MM.1S (cell line): ENCODE measurements around the gene PPP6R1.

Source experiments
- DNase-seq: peaks from one replicate; pipeline ENCODE4 v3.0.0-alpha.2; 2015
- H2AFZ ChIP-seq: fragments of 300-600 bp; sonication (generic); 2 replicates; pipeline ENCODE4 v1.6.0; 2016; ENCODE audit warnings: antibody characterized with exemption, low read length
- H3F3A ChIP-seq: fragments of 300-600 bp; sonication (generic); 2 replicates; pipeline ENCODE4 v1.6.1; 2016; ENCODE audit warnings: mild to moderate bottlenecking, antibody characterized with exemption, low read length, moderate library complexity, mixed read lengths; ENCODE audit not compliant: insufficient read depth
- H3K27ac ChIP-seq: fragments of 300-600 bp; sonication (generic); 2 replicates; pipeline ENCODE4 v1.5.1; 2016; ENCODE audit warnings: mild to moderate bottlenecking, low read length
- H3K27me3 ChIP-seq: fragments of 300-600 bp; sonication (generic); replicated peaks from 2 replicates; pipeline ENCODE4 v1.6.0; 2016; ENCODE audit warnings: low read length; ENCODE audit not compliant: insufficient read depth
- H3K36me3 ChIP-seq: fragments of 300-600 bp; sonication (generic); replicated peaks from 2 replicates; pipeline ENCODE4 v1.6.1; 2016; ENCODE audit warnings: mild to moderate bottlenecking, low read length, mixed read lengths; ENCODE audit not compliant: insufficient read depth
- H3K4me1 ChIP-seq: fragments of 300-600 bp; sonication (generic); 2 replicates; pipeline ENCODE4 v1.6.1; 2016; ENCODE audit warnings: low read length, mixed read lengths
- H3K4me2 ChIP-seq: fragments of 300-600 bp; sonication (generic); 2 replicates; pipeline ENCODE4 v1.6.0; 2016; ENCODE audit warnings: low read depth, low read length
- H3K4me3 ChIP-seq: fragments of 300-600 bp; sonication (generic); 2 replicates; pipeline ENCODE4 v1.5.1; 2016; ENCODE audit warnings: low read length, mixed read lengths
- H3K79me2 ChIP-seq: fragments of 300-600 bp; sonication (generic); 2 replicates; pipeline ENCODE4 v1.6.1; 2016; ENCODE audit warnings: mixed run types, low read length, mixed read lengths
- H3K9ac ChIP-seq: fragments of 300-600 bp; sonication (generic); 2 replicates; pipeline ENCODE4 v1.6.1; 2016; ENCODE audit warnings: low read length, mixed read lengths
- H3K9me2 ChIP-seq: fragments of 300-600 bp; sonication (generic); replicated peaks from 2 replicates; pipeline ENCODE4 v1.6.1; 2016; ENCODE audit warnings: mild to moderate bottlenecking, low read length, mixed read lengths; ENCODE audit not compliant: insufficient read depth
- H3K9me3 ChIP-seq: fragments of 300-600 bp; sonication (generic); replicated peaks from 2 replicates; pipeline ENCODE4 v1.6.1; 2016; ENCODE audit warnings: mild to moderate bottlenecking, low read length, mixed read lengths; ENCODE audit not compliant: insufficient read depth
- H4K20me1 ChIP-seq: fragments of 300-600 bp; sonication (generic); 2 replicates; pipeline ENCODE4 v1.6.1; 2016; ENCODE audit warnings: mild to moderate bottlenecking, low read length, moderate library complexity, mixed read lengths; ENCODE audit not compliant: insufficient read depth
- CTCF ChIP-seq: fragments of 300-600 bp; sonication (generic); IDR thresholded peaks from 2 replicates; pipeline ENCODE4 v1.5.1; 2016; ENCODE audit warnings: antibody characterized with exemption, low read length, mixed read lengths
- EZH2 ChIP-seq: fragments of 300-600 bp; sonication (generic); optimal IDR thresholded peaks from 2 replicates; pipeline ENCODE3; 2017; ENCODE audit warnings: low read depth, mild to moderate bottlenecking, antibody characterized with exemption, low read length, mixed read lengths
- EZH2phosphoT487 ChIP-seq: fragments of 300-600 bp; sonication (generic); IDR thresholded peaks from 2 replicates; pipeline ENCODE4 v1.6.1; 2018; ENCODE audit warnings: antibody characterized with exemption, low read length

Gene PPP6R1

GRCh38 chr19:55269299-55269698 is 10.5 kb upstream of the PPP6R1 start:
- no peak for TF ChIP-seq EZH2phosphoT487

GRCh38 chr19:55266840-55267239 is 8.0 kb upstream of the PPP6R1 start:
- Histone ChIP-seq H3K27ac (no peak overlapping the region), H3K9ac (no peak overlapping the region), H3K9me3 (no peaks in the 10 kb centered on the region), H3K4me3 (no peak overlapping the region), H2AFZ (no peak overlapping the region), H3K79me2 (peaks cover 27% of the 10 kb centered on the region), H4K20me1 (no peaks in the 10 kb centered on the region), H3K9me2 (no peaks in the 10 kb centered on the region), H3K4me2 (no peak overlapping the region), H3K36me3 (no peaks in the 10 kb centered on the region), H3K4me1 (no peaks in the 10 kb centered on the region), H3K27me3 (no peaks in the 10 kb centered on the region), H3F3A (no peaks in the 10 kb centered on the region)
- no peak for DNase-seq
- TF ChIP-seq CTCF (no peak), EZH2phosphoT487 (no peak), EZH2 (no peak)

More at GRCh38 chr19:55269299-55269698, 10.5 kb upstream of the PPP6R1 start:
- H3K4me2 ChIP-seq = no peak overlapping the region
- no peaks in the 10 kb centered on the region for H3F3A ChIP-seq
- no peak overlapping the region for H2AFZ ChIP-seq
- H3K9me2 ChIP-seq = no peaks in the 10 kb centered on the region
- H3K9me3 ChIP-seq = no peaks in the 10 kb centered on the region
- H4K20me1 ChIP-seq = no peaks in the 10 kb centered on the region
- DNase-seq = no peak
- H3K36me3 ChIP-seq = no peaks in the 10 kb centered on the region; the same call in 1 of the 2 replicates
- H3K27ac ChIP-seq = no peak overlapping the region
- H3K79me2 ChIP-seq = peaks cover 27% of the 10 kb centered on the region
- H3K4me3 ChIP-seq = no peak overlapping the region
- H3K9ac ChIP-seq = no peak overlapping the region
- no peaks in the 10 kb centered on the region for H3K27me3 ChIP-seq
- no peaks in the 10 kb centered on the region for H3K4me1 ChIP-seq

GRCh38 chr19:55266404-55266803 is 7.6 kb upstream of the PPP6R1 start:
- H3K4me3 ChIP-seq = no peak overlapping the region
- no peak overlapping the region for H3K27ac ChIP-seq
- H2AFZ ChIP-seq = no peak overlapping the region
- H4K20me1 ChIP-seq = no peaks in the 10 kb centered on the region
- no peaks in the 10 kb centered on the region for H3K27me3 ChIP-seq
- no peaks in the 10 kb centered on the region for H3K36me3 ChIP-seq
- H3K4me1 ChIP-seq = no peaks in the 10 kb centered on the region
- no peak overlapping the region for H3K9ac ChIP-seq
- no peaks in the 10 kb centered on the region for H3F3A ChIP-seq
- peaks cover 27% of the 10 kb centered on the region for H3K79me2 ChIP-seq
- no peaks in the 10 kb centered on the region for H3K9me2 ChIP-seq
- no peak for DNase-seq
- H3K9me3 ChIP-seq = no peaks in the 10 kb centered on the region
- TF ChIP-seq EZH2phosphoT487 (no peak), EZH2 (no peak), CTCF (no peak)
- H3K4me2 ChIP-seq = no peak overlapping the region

- TF ChIP-seq CTCF (no peak), EZH2phosphoT487 (no peak)
- no peaks in the 10 kb centered on the region for H3K36me3 ChIP-seq
- no peaks in the 10 kb centered on the region for H4K20me1 ChIP-seq
- no peak overlapping the region for H2AFZ ChIP-seq
- no peak for DNase-seq
- no peaks in the 10 kb centered on the region for H3K27me3 ChIP-seq
- H3F3A ChIP-seq = 0 out of 2 replicates have a peak, but pooled peaks cover 2% of the 10 kb centered on the region
- no peak overlapping the region for H3K9ac ChIP-seq
- peaks cover 27% of the 10 kb centered on the region for H3K79me2 ChIP-seq
- peaks cover 1% of the 10 kb centered on the region; the same call in 1 of the 2 replicates for H3K4me1 ChIP-seq
- no peak overlapping the region for H3K27ac ChIP-seq
- H3K4me3 ChIP-seq = no peak overlapping the region
- no peaks in the 10 kb centered on the region for H3K9me3 ChIP-seq
- no peaks in the 10 kb centered on the region for H3K9me2 ChIP-seq
- no peak overlapping the region for H3K4me2 ChIP-seq
These were observed 7.0 kb upstream of the PPP6R1 start for GRCh38 chr19:55265723-55266386.
